GM06990 (cell line): ENCODE measurements around the gene TEFM.
"Not testable (repeated sequence)": the region's sequence is repeated elsewhere in the genome, so short reads cannot be mapped to it uniquely, and the experiment has no call there.

Experiments used
- DNase-seq: peaks from one replicate; pipeline ENCODE4 v3.0.0-alpha.2; 2011; ENCODE audit not compliant: insufficient read length; ENCODE audit errors: extremely low read depth
- H3K27me3 ChIP-seq: replicated peaks from 2 replicates; pipeline ENCODE4 v1.6.0; 2011; ENCODE audit warnings: low read length; ENCODE audit not compliant: control insufficient read depth, insufficient read depth
- H3K36me3 ChIP-seq: 2 replicates; pipeline ENCODE4 v1.5.1; 2011; ENCODE audit warnings: low read length; ENCODE audit not compliant: control insufficient read depth, insufficient read depth
- H3K4me3 ChIP-seq: replicated peaks from 2 replicates; pipeline ENCODE4 v1.5.1; 2011; ENCODE audit warnings: low read depth, mild to moderate bottlenecking, control low read depth, low read length
- TF ChIP-seq, protein P1 (sequence below): IDR thresholded peaks from 2 replicates; pipeline ENCODE4 v1.5.1; 2011; ENCODE audit warnings: low read length, control low read depth, mild to moderate bottlenecking, inconsistent platforms; ENCODE audit not compliant: insufficient read depth, poor library complexity, severe bottlenecking

The TEFM gene

DNA sequence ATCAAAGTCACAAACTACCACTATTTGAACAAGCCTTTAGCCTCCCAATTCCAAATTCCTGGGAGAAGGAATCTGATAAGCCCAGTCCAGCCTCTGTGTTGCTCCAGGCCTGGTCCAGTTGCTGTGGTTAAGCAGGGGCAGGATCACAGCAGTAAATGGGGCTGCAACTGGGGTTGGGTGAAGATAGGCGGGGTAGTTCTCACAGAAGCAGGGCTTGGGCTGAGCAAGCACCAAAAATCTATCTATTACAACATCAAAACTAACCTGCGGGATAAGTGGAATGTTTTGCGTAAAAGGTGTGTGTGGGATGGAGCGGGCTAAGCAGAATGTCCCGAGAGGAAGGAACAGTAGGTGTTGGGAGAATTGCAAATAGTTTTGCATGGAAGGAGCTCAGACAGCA, 41.8 kb upstream of the TEFM start:
- Histone ChIP-seq H3K4me3 (no peak overlapping the region), H3K36me3 (no peaks in the 10 kb centered on the region), H3K27me3 (no peaks in the 10 kb centered on the region)
- TF ChIP-seq, protein P1, sequence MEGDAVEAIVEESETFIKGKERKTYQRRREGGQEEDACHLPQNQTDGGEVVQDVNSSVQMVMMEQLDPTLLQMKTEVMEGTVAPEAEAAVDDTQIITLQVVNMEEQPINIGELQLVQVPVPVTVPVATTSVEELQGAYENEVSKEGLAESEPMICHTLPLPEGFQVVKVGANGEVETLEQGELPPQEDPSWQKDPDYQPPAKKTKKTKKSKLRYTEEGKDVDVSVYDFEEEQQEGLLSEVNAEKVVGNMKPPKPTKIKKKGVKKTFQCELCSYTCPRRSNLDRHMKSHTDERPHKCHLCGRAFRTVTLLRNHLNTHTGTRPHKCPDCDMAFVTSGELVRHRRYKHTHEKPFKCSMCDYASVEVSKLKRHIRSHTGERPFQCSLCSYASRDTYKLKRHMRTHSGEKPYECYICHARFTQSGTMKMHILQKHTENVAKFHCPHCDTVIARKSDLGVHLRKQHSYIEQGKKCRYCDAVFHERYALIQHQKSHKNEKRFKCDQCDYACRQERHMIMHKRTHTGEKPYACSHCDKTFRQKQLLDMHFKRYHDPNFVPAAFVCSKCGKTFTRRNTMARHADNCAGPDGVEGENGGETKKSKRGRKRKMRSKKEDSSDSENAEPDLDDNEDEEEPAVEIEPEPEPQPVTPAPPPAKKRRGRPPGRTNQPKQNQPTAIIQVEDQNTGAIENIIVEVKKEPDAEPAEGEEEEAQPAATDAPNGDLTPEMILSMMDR = no peak
- DNase-seq = no peak

DNA sequence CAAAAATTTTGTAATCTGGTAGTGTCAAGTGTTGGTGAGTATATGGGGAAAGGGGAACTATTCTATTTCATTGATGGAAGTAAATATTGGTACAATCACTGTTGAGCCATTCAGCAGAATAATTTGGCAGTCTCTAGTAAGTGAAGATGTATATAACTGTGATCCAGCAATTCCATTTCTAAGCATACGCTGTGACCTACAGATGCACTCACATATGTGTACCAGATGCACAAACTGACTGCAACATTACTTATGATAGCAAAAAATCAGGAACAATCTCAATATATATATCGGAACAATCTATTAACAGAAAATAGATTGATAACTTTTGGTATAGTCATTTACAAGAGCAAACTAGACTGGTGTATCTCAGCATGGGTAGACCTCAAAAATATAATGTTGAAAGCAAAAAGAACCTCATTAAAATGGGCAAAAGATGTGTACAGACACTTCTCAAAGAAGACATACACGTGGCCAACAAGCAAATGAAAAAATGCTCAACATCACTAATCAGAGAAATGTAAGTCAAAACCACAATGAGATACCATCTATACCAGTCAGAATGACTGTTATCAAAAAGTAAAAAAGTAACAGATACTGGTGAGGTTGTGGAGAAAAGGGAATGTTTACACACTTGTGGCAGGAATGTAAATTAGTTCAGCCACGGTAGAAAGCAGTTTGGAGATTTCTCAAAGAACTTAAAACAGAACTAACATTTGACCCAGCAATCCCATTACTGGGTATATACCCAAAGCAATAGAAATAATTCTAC, 36.5 kb upstream of the TEFM start:
- no peaks in the 10 kb centered on the region for H3K36me3 ChIP-seq
- H3K4me3 ChIP-seq = no peak overlapping the region
- no peaks in the 10 kb centered on the region for H3K27me3 ChIP-seq
- TF ChIP-seq, protein P1 = no peak
- DNase-seq = no peak

DNA sequence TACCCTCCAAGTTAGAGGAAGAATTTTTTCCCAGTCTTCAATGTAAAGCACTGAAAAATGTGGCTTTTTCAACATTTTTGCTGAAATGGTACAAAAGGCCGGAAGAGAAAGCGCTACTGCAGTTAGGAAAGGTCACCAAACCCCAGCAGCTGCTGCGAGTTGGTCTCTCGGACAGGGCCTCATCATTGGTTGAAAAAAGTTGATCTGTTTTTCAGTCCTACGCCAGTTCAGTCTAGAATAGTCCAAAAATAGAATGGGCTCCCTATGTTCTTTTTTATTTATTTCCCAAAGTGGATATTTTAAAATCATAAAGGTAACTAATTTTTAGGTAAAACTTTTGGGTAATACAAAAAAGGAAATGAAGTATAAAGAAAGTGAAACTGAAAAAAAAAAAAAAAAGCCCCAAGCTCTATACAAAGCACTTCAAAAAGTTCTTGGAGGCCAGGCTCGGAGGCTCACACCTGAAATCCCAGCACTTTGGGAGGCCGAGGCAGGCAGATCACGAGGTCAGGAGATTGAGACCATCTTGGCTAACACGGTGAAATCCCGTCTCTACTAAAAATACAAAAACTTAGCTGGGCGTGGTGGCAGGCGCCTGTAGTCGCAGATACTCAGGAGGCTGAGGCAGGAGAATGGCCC, 33.1 kb upstream of the TEFM start:
- no peaks in the 10 kb centered on the region for H3K36me3 ChIP-seq
- no peak overlapping the region for H3K4me3 ChIP-seq
- DNase-seq = peak; percentile 52
- TF ChIP-seq, protein P1 = no peak
- no peaks in the 10 kb centered on the region for H3K27me3 ChIP-seq

DNA sequence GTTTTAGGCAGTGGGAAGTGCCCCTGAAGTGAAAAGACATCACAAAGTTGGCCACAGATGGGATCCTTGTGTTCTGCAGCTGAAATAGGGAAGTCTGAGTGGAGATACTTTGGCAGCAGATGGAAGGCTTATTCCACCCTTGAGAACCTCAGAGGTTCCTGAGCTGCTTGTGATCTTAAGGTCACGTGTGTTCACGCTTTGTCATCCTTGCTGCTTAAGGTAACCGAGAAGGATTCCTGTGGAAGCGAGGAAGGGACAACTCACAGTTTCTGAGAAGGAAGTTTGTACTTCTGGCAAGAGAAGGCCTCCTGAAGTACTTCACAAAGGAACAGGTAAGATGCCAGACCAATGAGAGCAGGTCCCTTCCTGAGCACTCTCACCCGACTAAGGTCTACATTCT, 27.9 kb upstream of the TEFM start:
- DNase-seq = no peak
- Histone ChIP-seq H3K27me3 (no peaks in the 10 kb centered on the region), H3K4me3 (no peak overlapping the region), H3K36me3 (no peaks in the 10 kb centered on the region)
- TF ChIP-seq, protein P1 = no peak

DNA sequence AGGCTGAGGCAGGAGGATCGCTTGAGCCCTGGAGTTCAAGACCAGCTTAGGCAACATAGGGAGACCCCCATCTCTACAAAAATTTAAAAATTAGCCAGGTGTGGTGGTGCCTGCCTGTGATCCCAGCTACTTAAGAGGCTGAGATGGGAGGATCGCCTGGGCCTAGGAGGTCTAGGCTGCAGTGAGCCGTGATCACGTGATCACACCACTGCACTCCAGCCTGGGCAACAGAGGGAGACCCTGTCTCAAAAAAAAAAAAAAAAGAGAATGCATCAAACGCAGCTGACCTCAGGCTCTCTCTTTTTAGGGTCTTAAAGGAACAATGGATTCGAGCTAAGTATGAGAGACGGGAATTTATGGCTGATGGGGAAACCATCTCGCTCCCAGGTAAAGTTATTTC, 25.5 kb upstream of the TEFM start:
- H3K4me3 ChIP-seq, H3K27me3 ChIP-seq, H3K36me3 ChIP-seq, DNase-seq: not testable (repeated sequence)

DNA sequence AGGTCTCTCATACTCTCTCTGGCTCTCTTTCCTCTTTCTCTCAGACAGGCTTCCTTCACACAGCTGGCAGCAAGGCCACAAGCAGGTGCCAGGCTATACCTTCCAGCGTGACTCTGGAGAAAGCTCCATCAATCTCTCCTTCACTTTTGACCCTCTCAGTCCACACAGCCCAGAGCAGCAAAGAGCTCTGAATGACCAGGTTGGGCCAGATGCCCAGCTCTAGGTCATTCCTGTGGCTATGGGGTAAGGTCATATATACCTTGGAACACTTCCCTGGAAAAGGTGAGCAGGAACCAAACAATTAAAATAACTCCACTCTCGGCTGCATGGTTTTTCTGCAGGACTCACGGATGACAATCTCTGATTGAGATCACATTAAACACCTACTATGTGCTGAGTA, 24.5 kb upstream of the TEFM start:
- Histone ChIP-seq H3K36me3 (no peaks in the 10 kb centered on the region), H3K4me3 (no peak overlapping the region), H3K27me3 (no peaks in the 10 kb centered on the region)
- DNase-seq = no peak
- TF ChIP-seq, protein P1 = no peak

DNA sequence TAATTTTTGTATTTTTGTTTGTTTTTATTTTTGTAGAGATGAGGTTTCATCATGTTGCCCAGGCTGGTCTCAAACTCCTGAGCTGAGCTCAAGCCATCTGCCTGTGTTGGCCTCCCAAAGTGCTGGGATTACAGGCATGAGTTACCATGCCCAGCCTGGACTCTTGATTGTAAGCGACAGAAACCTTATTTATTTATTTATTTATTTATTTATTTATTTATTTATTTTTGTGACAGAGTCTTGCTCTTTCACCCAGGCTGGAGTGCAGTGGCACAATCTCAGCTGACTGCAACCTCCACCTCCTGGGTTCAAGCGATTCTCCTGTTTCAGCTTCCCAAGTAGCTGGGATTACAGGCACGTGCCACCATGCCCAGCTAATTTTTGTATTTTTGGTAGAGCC, 23.8 kb upstream of the TEFM start:
- not testable (repeated sequence) for H3K27me3 ChIP-seq, H3K36me3 ChIP-seq, DNase-seq

More for the DNA sequence above, 23.8 kb upstream of the TEFM start:
- H3K4me3 ChIP-seq = not testable (repeated sequence)
